Effector CD4-positive, alpha-beta T cell (primary cell): Measurements from ENCODE around the gene SLC6A20.

Experiments used
- DNase-seq: peaks from one replicate; pipeline ENCODE4 v3.0.0-alpha.2; 2020

SLC6A20 gene

GRCh38 chr3:45716790-45717336 is 79.5 kb downstream of the SLC6A20 start:
- DNase-seq = no peak

- DNase-seq = no peak
These were observed 80.4 kb downstream of the SLC6A20 start for GRCh38 chr3:45715945-45716344.

GRCh38 chr3:45712434-45713110 is 83.8 kb downstream of the SLC6A20 start:
- DNase-seq = no peak

- DNase-seq = no peak
These were observed 84.4 kb downstream of the SLC6A20 start for GRCh38 chr3:45711931-45712330.

GRCh38 chr3:45705839-45706808 is 90.2 kb downstream of the SLC6A20 start:
- no peak for DNase-seq
